ENCODE results near the gene CHST8.

GRCh38 chr19:33726756-33727155 lies 105.0 kb downstream of the CHST8 start:
- TF ChIP-seq POLR2AphosphoS5 (IDR thresholded peaks at IDR 0.05) = no peak
- TF ChIP-seq, protein P1, sequence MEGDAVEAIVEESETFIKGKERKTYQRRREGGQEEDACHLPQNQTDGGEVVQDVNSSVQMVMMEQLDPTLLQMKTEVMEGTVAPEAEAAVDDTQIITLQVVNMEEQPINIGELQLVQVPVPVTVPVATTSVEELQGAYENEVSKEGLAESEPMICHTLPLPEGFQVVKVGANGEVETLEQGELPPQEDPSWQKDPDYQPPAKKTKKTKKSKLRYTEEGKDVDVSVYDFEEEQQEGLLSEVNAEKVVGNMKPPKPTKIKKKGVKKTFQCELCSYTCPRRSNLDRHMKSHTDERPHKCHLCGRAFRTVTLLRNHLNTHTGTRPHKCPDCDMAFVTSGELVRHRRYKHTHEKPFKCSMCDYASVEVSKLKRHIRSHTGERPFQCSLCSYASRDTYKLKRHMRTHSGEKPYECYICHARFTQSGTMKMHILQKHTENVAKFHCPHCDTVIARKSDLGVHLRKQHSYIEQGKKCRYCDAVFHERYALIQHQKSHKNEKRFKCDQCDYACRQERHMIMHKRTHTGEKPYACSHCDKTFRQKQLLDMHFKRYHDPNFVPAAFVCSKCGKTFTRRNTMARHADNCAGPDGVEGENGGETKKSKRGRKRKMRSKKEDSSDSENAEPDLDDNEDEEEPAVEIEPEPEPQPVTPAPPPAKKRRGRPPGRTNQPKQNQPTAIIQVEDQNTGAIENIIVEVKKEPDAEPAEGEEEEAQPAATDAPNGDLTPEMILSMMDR (IDR thresholded peaks at IDR 0.05) = no peak
